NCI-H2107 treated with DMSO at 0.1 percent for 48 hours (cell line): ENCODE results near the gene SMAD9.
A peak's percentile ranks its signal among the peaks of the same experiment; 100 is the strongest.

Experiments used
- DNase-seq: peaks from one replicate; lab custom pipeline; 2025; ENCODE audit not compliant: unreplicated experiment; lab: John Stamatoyannopoulos, UW

The SMAD9 gene

DNA sequence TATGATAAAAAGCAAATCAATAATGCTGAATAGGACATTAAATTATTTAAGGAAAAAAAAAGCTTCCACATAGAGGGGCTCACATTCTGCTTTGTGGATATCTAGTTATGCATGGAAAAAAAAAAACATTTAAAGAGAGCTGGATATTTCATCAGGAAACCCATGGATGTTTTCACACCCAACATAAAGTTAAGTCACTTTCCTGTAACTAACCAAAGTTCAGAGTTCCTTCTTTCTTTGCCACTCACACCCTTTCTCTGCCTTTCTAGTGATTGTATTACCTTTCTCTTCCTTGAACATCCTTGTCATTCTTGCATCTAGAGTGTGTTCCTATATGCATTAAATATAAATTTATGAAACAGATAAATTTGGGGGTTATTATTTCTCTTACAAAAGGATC is 53.8 kb downstream of the SMAD9 start:
- DNase-seq: no peak

- no peak for DNase-seq
Observed at GRCh38 chr13:36865265-36865664, 54.8 kb downstream of the SMAD9 start.

DNA sequence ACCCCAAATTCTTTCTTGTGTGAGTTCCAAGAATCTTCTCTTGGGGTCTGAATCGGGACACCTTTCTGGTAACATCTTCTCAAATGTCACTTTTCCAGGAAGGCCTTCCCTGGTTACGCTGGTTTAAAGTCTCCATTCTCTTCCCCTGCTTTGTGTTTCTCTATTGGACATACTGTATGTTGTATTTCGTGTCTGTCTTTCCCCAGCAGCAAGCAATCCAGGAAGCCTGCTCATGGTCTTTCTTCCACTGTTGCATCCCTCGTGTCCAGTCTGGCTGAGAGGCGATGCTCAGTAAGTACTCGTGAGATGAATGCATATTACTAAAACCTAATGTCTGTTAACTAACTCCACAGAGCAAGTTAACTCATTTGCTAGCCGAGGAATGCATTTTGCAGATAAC is 57.3 kb downstream of the SMAD9 start:
- DNase-seq: no peak

GRCh38 chr13:36862002-36862685 is 57.9 kb downstream of the SMAD9 start:
- no peak for DNase-seq

DNA sequence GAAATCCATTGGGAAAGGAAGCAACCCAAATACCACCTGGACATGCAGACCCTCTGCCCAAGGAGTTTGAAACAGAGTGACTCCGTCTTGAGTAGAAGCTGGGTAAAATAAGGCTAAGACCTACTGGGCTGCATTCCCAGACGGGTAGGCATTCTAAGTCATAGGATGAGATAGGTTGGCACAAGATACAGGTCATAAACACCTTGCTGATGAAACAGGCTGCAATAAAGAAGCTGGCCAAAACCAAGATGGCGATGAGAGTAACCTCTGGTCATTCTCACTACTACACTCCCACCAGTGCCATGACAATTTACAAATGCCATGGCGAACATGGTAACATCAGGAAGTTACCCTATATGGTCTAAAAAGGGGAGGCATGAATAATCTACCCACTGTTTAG is 60.8 kb downstream of the SMAD9 start:
- DNase-seq: no peak

DNA sequence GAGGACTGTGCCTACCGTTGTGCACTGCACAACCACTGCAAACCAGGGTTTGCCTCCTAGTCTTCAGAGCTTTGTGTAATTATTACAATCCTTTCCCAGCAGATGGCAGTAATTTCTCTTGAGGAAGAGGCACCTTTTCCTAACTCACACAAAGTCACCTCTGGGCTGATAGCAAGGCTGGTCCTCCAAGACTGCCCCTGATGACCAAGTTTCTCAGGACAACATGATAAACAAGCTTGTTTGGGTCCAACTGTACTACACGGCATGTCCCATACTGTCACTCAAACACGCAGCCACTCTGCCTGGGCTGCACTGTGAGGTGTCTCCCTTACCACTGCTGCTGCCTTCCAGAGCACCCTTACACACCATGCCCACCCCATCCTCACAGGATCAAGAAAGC is 61.7 kb downstream of the SMAD9 start:
- DNase-seq: peak; percentile 83

- DNase-seq: no peak
Observed at GRCh38 chr13:36857253-36857652, 62.8 kb downstream of the SMAD9 start.

DNA sequence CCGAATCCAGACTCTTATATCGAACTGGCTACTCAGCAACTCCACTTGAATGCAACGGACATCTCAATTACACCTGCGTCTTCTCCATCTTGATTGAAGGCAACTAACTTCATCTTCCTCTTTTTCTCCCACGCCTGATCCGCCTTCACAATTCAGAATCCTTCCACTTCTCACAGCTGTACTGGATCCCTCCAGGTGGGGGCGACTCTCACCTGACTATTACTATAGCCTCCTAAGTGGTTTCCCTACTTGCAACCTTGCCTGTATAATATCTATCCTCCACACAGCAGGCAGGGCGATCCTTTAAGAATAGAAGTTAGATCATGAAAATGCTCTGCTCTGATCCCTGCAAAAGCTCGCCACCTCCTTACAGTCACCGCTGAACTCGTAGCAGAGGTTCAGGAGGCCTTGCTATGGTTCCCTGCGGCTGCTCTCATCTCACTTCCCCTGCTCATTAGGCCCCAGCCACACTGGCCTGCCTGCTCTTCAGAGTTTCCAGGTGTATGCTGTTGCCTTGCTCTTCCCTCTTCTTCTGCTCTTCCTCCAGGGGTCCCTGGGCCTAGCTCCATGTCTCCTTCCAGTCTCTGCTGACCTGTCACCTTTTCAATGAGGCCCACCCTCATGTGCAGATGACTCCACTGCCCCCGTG is 69.1 kb downstream of the SMAD9 start:
- DNase-seq: peak; percentile 33

- DNase-seq: peak; percentile 59
Observed at GRCh38 chr13:36848199-36848982, 71.6 kb downstream of the SMAD9 start.

GRCh38 chr13:36847606-36848005 is 72.4 kb downstream of the SMAD9 start:
- DNase-seq: no peak

- no peak for DNase-seq
Observed at GRCh38 chr13:36841391-36841790, 78.6 kb downstream of the SMAD9 start.

- no peak for DNase-seq
Observed at GRCh38 chr13:36840718-36841250, 79.3 kb downstream of the SMAD9 start.

DNA sequence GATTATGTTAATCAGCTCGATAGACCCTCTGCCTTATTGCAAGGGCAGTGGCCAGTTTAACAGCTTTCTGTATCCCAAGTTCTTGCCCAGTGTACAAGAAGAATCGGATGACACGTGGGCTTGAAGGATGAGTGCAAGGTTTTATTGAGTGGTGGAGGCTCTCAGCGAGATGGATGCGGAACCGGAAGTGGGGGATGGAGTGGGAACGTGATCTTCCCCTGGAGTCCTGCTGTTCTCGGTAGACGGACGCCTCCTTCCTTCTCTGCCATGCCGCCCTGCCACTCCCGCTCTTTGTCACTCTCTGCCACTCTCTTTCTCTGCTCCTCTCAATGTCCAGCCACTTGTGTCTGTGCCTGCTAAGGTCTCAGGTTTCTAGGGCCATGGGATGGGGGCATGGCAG is 80.1 kb downstream of the SMAD9 start:
- DNase-seq: no peak

DNA sequence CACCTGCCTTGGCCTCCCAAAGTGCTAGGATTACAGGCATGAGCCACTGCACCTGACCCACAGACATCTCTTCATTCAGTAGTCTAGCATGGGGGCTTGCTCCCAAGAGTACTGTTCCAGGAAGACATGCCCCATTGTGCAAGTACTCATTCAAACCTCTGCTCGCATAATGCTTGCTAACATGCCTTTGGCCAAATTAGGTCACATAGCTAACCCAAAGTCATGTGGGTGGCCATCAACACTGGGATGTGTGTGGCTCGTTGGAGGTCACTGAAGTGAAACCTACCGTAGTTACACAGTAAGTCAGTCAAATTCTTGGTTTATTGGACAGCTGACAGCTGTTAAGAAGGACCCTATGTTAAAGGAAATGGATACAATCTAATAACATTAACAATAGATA is 80.8 kb downstream of the SMAD9 start:
- DNase-seq: no peak

DNA sequence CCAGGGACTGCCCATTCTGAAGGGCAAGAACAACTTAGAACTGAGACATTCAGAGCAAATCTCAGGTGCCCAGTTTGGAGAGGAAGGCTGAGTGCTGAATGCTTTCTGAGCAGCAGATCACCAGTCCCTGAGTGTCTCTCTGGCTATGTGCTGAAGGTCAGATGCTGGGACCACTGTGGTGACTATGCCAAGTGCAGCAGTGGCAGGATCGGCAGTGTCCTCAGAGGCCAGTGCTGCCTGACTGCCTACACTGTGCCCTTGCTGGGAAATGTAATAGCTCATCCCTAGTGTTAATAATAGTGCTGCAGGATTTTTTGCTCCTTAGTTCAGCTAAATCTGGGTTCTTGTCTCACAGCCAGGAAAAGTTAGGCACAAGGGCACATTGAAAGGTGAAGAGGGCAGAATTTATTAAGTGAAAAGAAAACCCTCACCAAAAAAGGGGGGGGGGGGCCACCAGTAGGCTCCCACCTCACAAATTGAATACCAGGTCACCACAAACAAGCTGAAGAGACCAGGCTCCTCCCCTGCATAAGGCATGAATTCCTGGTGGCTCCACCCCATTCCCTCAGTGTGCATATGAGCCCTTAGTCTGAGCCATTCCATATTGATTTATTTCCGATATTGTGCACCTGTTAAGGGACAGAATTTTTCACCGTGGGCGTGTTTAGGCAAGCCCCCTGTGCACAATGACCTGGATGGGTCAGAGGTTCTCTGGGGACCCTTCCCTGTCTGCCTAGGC is 82.5 kb downstream of the SMAD9 start:
- no peak for DNase-seq

- no peak for DNase-seq
Observed at GRCh38 chr13:36834299-36834698, 85.7 kb downstream of the SMAD9 start.

DNA sequence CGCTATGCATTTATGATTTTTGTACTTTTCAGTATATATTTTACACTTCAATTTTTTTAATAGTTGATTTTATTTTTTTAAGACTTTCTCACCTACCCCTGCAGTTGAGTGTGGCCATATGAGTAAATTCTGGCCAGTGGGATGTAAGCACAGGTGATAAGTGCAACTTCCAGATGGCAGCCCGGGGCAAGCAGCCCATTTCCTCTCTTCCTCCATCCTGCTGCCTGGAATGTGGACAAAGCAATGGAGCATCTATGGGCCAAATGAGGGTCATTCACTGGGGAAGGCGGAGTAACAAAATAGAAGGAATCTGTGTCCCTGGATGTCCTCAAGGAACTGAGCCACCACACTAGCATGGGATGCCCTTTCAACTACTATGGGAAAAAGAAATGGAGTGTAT is 88.7 kb downstream of the SMAD9 start:
- no peak for DNase-seq

- DNase-seq: no peak
Observed at GRCh38 chr13:36829753-36830152, 90.3 kb downstream of the SMAD9 start.

DNA sequence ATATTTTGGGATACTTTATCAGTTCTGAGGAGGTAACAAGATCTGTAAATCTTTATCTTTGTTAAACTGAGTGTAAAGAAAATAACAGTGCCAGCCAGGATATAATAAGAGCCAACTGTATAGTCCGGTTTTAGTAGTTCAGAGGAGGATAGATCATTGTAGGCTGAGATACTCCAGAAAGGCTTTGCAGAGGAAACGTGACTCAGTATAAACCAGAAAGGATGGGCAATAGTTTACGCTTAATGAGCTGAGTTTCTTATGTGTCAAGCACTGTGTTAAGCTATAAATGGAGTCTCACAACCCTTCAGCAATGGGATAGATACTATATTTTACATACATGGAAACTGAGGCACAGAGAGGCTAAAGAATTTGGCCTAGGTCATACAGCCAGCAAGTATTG is 97.3 kb downstream of the SMAD9 start:
- DNase-seq: no peak

DNA sequence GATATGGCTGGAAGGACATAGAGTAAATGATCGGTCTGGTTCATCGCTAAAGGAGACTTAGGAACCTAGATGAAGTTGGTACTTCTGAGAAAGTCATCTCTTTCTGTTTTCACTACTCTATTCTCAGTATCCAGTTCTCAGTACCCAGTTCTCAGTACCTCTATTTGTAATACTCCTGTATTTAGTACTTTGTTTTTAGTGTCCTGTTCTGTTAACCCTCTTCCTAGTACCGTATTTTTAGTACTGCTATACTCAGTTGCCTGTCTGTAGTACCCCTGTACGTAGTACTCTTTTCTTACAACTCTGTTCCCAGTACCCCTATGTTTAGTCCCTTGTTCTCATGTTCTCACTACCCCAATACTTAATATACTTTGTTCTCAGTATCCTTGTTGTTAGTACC is 99.8 kb downstream of the SMAD9 start:
- DNase-seq: no peak

DNA sequence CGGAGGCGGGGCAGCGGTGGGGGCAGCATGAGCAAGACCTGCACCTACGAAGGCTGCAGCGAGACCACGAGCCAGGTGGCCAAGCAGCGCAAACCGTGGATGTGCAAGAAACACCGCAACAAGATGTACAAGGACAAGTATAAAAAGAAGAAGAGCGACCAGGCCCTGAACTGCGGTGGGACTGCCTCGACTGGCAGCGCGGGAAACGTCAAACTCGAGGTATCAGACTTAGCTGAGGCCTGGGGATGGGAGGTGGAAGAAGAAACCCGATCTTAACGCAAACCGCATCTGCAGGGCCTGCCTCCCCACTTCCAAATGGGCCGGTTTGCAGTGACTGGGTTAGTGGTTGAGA is 100.3 kb downstream of the SMAD9 start:
- peak; percentile 38 for DNase-seq
